Measurements from ENCODE around the gene PIAS4.

The PIAS4 gene

DNA sequence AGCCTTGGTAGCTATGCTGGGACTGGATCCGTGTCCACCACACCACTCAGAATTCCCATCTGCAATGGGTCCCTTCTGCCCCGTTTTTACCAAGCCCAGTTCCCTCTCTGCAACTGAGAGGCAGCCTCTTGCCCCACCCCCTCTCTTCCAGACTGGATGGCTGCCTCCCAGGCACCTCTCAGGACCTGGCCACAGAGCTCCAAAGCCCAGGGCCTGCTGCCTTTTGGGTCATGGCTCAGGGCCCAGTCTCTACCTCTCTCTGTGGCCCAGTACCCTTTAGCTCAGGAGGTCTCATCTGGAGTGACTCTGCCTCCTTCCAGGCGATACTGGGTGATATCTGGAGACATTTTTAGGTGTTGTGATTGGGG lies 69.5 kb downstream of the PIAS4 start:
- DNase-seq (ENCODE audit: low read depth in 2 of 2), result no peak

DNA sequence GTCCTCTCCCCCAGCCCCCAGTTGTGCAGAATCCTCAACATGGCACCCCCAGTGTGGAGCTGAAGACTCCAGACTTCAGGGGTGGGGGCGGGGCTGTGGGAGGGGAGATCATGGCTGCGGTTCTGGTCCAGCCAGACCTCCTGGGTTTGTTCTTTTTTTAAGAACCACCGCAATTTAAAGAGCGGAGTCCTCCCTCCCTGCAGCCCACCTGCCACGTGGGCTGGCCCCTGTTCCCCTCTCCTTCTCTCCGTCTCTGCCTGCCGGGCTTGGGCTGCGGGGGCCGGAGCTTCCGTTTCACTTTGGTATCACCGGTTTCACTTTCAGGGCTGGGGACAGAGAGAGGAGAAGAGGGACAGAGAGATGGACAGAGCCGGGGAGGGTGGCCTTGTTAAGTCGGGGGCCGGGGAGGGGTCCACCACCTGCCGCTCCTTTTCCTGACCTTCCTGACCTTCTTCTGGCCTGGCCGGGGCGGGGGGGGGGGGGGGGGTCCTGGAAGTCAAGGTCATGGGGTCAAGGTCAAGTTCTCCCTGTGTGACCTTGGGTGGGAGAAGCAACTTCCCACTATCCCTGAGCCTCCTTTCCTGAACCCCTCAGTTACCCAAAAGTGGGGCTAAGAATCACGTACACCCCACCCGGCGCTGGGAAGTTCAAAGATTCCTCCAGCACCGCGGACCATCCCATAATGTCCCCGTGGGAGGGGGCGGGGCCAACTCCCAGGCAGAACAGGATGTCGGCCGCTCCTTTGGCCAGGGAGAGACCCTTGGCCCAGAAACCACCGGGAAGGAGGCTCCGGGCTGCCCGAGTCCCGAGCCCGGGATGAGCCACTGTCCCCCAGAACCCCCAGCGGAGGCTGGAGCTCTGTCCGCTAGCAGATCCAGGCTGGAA lies 70.5 kb downstream of the PIAS4 start:
- DNase-seq (ENCODE audit: low read depth in 2 of 2), result peak in 1 of 2 donors; percentile 54

DNA sequence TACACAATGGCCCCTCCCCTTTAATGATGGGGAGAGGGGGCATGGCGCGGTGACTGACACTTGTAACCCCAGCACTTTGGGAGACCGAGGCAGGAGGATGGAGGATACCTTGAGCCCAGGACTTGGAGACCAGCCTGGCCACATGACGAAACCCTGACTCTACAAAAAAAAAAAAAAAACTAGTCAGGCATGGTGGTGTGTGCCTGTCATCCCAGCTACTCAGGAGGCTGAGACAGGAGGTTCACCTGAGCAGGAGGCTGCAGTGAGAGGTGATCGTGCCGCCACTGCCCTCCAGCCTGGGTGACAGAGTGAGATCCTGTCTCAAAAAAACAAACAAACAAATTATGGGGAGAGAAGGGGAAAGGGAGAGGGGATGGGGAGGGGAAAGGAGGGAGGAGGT lies 72.9 kb downstream of the PIAS4 start:
- no peak for DNase-seq (ENCODE audit: low read depth in 2 of 2)

DNA sequence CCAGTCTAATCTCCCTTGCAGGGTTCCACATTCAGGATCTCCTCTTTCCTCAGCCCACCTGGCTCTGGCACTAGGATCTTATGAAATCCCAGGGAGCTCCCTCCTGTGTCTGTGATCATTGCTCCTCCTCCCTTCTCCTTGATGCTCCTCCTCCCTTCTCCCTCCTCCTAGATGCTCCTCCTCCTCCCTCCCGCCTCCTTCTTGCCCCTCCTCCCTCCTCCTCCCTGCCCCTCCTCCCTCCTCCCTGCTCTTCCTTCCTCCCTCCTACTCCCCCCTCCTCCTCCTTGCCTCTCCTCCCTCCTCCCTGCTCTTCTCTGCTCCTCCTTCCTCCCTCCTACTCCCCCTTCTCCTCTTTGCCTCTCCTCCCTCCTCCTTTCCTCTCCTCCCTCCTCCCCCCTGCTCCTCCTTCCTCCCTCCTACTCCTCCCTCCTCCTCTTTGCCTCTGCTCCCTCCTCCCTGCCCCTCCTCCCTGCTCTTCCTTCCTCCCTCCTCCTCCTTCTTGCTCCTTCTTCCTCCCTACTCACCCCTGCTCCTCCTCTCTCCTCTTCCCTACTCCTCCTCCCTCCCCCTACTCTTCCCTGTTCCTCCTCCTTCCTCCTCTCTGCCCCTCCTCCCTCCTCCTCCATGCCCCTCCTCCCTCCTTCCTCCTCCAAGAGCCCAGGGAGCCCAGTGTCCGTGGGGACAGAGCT lies 74.0 kb downstream of the PIAS4 start:
- no peak for DNase-seq (ENCODE audit: low read depth in 2 of 2)

DNA sequence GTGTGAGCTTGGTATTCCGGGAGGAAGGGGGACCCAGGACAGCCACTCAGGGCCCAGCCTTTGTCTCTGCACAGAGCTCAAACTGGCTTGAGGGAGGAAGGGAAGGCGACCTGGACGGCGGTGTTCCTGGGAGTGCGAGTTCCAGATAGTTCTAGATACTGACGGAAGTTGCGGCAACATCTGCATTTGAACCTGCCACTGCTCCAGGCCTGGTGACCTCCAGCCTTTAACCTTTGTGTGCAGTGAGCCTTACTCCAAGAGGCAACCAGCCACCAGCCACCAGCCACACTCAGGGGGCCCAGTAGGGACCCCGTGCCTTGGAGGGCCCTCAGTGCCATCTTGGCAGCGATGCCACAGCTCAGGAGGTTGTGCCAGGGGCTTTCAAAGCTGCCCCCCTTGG lies 74.6 kb downstream of the PIAS4 start:
- no peak for DNase-seq (ENCODE audit: low read depth in 2 of 2)

DNA sequence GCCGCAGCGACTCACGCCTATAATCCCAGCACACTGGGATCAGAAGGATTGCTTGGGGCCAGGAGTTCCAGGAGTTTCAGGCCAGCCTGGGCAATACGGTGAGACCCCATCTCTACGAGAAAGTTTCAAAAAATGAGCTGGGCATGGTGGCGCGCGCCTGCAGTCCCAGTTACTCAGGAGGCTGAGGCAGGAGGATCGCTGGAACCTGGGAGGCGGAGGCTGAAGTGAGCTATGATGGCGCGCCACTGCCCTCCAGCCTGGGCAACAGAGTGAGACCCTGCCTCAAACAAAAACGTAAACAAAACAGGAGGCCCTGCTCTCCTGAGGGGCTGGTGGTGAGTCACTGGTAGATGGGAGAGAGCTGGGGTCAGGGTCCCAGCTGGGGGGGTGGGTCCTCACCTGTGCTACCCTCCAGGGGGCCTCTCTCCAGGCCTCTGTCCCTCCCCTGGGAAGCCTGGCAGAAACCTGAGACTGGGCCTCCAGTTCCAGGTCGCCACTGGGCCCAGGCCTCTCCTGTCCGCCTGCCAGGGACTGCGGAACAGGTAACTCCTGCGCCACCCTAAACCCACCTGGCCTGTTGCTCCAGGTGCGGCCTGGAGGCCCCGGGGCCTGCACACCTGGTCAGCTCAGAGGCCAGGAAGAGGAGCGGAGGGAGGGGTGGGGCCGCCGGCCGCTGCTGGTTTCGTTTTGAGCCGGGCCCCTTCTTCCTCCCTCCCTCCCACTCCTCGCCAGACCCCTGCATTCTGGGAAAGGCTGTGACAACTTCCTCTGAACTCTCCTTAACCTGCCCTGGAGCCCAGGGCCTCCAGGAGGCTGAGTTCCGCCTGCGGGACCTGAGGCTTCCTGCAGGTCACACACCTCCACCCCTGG lies 76.4 kb downstream of the PIAS4 start:
- DNase-seq (ENCODE audit: low read depth in 2 of 2), result peak in 1 of 2 donors; percentile 46

DNA sequence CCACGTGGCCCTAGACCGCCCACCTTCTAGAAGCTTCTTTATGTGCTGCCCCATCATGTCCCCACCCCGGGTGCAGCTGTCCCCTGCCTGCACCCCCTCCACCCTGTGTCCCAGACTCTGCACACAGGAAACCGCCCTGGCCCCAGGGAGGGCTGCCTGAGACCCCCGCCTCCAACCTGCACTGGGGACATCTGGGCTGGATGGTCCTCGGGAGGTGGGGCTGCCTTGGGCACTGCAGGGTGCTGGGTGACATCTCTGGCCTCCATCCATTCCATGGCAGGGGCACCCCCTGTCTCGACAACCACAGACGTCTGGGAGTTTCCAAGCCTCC lies 77.0 kb downstream of the PIAS4 start:
- no peak for DNase-seq (ENCODE audit: low read depth in 2 of 2)

GRCh38 chr19:4086411-4086867 lies 78.9 kb downstream of the PIAS4 start:
- DNase-seq (ENCODE audit: low read depth in 2 of 2), result no peak

DNA sequence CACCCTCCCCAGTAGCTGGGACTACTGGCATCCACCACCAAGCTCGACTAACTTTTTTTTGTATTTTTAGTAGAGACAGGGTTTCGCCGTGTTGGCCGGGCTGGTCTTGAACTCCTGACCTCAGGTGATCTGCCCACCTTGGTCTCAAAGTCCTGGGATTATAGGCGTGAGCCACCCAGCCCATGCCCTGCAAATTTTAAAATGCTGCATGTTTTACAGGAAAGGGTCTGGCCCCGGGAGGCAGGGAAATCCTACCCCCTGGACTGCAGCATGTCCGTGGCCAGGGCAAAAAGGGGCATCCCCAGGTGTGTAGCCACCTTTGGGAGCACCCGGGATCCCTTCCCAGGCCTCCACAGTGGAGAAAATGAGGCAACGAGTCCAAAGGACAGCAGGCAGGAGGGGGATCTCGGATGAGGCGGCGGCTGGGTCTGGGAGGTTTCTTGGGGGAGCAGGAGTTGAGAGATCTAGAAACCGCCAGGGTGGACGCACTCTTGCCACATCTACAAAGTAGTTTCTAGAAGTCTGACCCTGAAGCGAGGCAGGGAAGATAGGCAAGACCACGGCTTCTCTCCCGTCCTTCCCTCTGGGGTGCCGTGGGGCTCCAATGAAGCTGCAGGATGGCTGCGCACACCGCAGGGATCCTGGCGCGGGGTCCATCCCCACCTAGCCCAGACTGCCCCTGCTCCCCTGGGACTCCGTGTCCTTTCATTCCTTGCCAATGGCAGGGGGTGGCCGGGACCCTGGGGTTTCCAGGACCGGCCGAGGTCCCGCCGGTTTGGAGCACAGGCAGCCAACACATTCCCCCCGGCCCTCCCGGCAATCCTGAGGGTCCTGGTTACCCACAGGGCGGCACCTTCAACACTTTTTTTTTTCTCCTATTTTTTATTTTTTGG lies 80.5 kb downstream of the PIAS4 start:
- DNase-seq (ENCODE audit: low read depth in 2 of 2), result no peak

- DNase-seq (ENCODE audit: low read depth in 2 of 2), result peak in 1 of 2 donors; percentile 30
These were observed 81.4 kb downstream of the PIAS4 start for GRCh38 chr19:4088975-4089374.
